Measurements from ENCODE around the gene KRT85. TPM values are rescaled to one million over a fixed set of nuclear protein-coding genes. Genes with fewer than 3 reads are reported as not detected.

KRT85 gene
- total and polyA plus RNA-seq, 10 of the 15 experiments (the other 5 are each of a cell fraction or from before 2014, with no cell fraction given), result 0.05 to 0.18 (median 0.11) TPM; not detected in 6

GRCh38 chr12:52317468-52318052, 49.7 kb downstream of the KRT85 start:
- DNase-seq (ENCODE audit: low read depth, low spot score) (no peak), ATAC-seq (no peak), FAIRE-seq (no peak)
- in situ Hi-C loops (cut with MboI) (no loop called here), intact Hi-C loops (cut with micrococcal nuclease; ENCODE audit: unreplicated experiment) (no loop called here)
- no TSS peak for BruUV-seq (replicated peaks)
- WGBS (ENCODE audit: insufficient coverage, insufficient replicate concordance, low lambda C conversion rate, missing lambda C conversion rate), result 15% methylated on average over 12 of the region's 12 CpGs
- Histone ChIP-seq H3K79me2 (ENCODE audit: control insufficient read depth, insufficient read depth, low read length) (no peaks in the 10 kb centered on the region), H3K36me3 (ENCODE audit: control insufficient read depth in 2 of 2, insufficient read depth in 2 of 2, low read length in 1 of 2) (no peaks in the 10 kb centered on the region), H3K9ac (ENCODE audit: control insufficient read depth, insufficient read depth, low read length) (no peak overlapping the region), H3K9me3 (replicated peaks; ENCODE audit: control insufficient read depth, insufficient read depth, low read length) (no peaks in the 10 kb centered on the region), H3K4me2 (ENCODE audit: control insufficient read depth, insufficient read depth) (no peak overlapping the region), H3K27ac (ENCODE audit: control insufficient read depth, insufficient read depth) (no peak overlapping the region), H3K4me1 (ENCODE audit: control insufficient read depth, insufficient read depth, low read length) (no peaks in the 10 kb centered on the region), H3K4me3 (no peak overlapping the region), H3K27me3 (replicated peaks in 1 of 2; ENCODE audit: control insufficient read depth in 2 of 2, insufficient read depth in 2 of 2, low read length in 1 of 2) (peaks cover 6 to 7% of the 10 kb centered on the region in 2 experiments), H2AFZ (ENCODE audit: control insufficient read depth, low read depth, low read length) (no peak overlapping the region), H4K20me1 (ENCODE audit: control insufficient read depth, insufficient read depth) (no peaks in the 10 kb centered on the region)
- TF ChIP-seq POLR2A (IDR thresholded peaks at IDR 0.05; ENCODE audit: low read depth, low read length) (no peak), ELK1 (IDR thresholded peaks at IDR 0.05; ENCODE audit: low read depth, low read length) (no peak), ZNF24 (IDR thresholded peaks at IDR 0.05) (no peak), ZBTB33 (IDR thresholded peaks at IDR 0.05) (no peak), NFYA (IDR thresholded peaks at IDR 0.05; ENCODE audit: borderline replicate concordance, low read depth, low read length) (no peak), SKIL (IDR thresholded peaks at IDR 0.05; ENCODE audit: low read depth, poor library complexity, severe bottlenecking) (no peak), RAD21 (IDR thresholded peaks at IDR 0.05; ENCODE audit: insufficient read depth, low read depth, low read length) (no peak), ZBTB11 (CRISPR knock-in tag; IDR thresholded peaks at IDR 0.05) (no peak), IKZF2 (IDR thresholded peaks at IDR 0.05) (no peak)
- SMC1A ChIA-PET (ENCODE audit: uncharacterized antibody, unreplicated experiment), result no interaction called here
- POLR2A ChIA-PET, result no interaction called here
- CTCF ChIA-PET, result no interaction called here
- RAD21 ChIA-PET (ENCODE audit: unreplicated experiment), result no interaction called here
